GM12878 (cell line): Measurements from ENCODE around the gene LPCAT3. TPM values are rescaled to one million over a fixed set of nuclear protein-coding genes. Genes with fewer than 3 reads are reported as not detected.

Source experiments
- ATF7 ChIP-seq: fragments of 450-650 bp; IDR thresholded peaks from 2 replicates; pipeline ENCODE4 v1.6.1; 2016; ENCODE audit warnings: low read depth, mild to moderate bottlenecking
- BRCA1 ChIP-seq: IDR thresholded peaks from 2 replicates; pipeline ENCODE4 v1.6.1; 2011; ENCODE audit warnings: low read depth, low read length, improper control_type of control experiment
- CHD4 ChIP-seq: fragments of 200-600 bp; sonication (generic); IDR thresholded peaks from 2 replicates; pipeline ENCODE4 v1.6.1; 2016; ENCODE audit warnings: mild to moderate bottlenecking
- EED ChIP-seq: sonication (generic); IDR thresholded peaks from 2 replicates; pipeline ENCODE4 v1.6.1; 2016; ENCODE audit warnings: antibody characterized with exemption, low read depth
- FOS ChIP-seq: IDR thresholded peaks from 3 replicates; pipeline ENCODE4 v1.6.1; 2011; ENCODE audit warnings: borderline replicate concordance; ENCODE audit not compliant: insufficient read length; ENCODE audit errors: extremely low read depth
- FOXK2 ChIP-seq: fragments of 450-650 bp; IDR thresholded peaks from 2 replicates; pipeline ENCODE4 v1.6.1; 2017; ENCODE audit warnings: mild to moderate bottlenecking, moderate library complexity
- FOXM1 ChIP-seq: IDR thresholded peaks from 2 replicates; pipeline ENCODE4 v1.6.1; 2012; ENCODE audit warnings: low read depth, mild to moderate bottlenecking, inconsistent platforms, low read length, moderate library complexity
- GATAD2B ChIP-seq: fragments of 450-650 bp; conservative IDR thresholded peaks from 2 replicates; pipeline ENCODE4 v1.6.1; 2017; ENCODE audit warnings: low read depth, mild to moderate bottlenecking, moderate library complexity
- HDGF ChIP-seq: fragments of 450-650 bp; IDR thresholded peaks from 2 replicates; pipeline ENCODE4 v1.6.1; 2016; ENCODE audit warnings: antibody characterized with exemption
- MEF2A ChIP-seq: IDR thresholded peaks from 2 replicates; pipeline ENCODE4 v1.6.1; 2011; ENCODE audit warnings: low read depth, mild to moderate bottlenecking, low read length, moderate library complexity; ENCODE audit not compliant: insufficient read depth
- MXI1 ChIP-seq: fragments of 150-350 bp; IDR thresholded peaks from 2 replicates; pipeline ENCODE4 v1.6.1; 2011; ENCODE audit warnings: low read depth, mild to moderate bottlenecking, inconsistent platforms, low read length, improper control_type of control experiment
- RAD21 ChIP-seq: IDR thresholded peaks from 2 replicates; pipeline ENCODE4 v1.6.1; 2011; ENCODE audit warnings: mild to moderate bottlenecking, low read depth, low read length, moderate library complexity; ENCODE audit not compliant: insufficient read depth
- RB1 ChIP-seq: fragments of 450-650 bp; formaldehyde crosslinking; IDR thresholded peaks from 2 replicates; pipeline ENCODE4 v1.6.1; 2017; ENCODE audit warnings: mild to moderate bottlenecking, borderline replicate concordance
- SIX5 ChIP-seq: IDR thresholded peaks from 2 replicates; pipeline ENCODE4 v1.6.1; 2011; ENCODE audit warnings: mild to moderate bottlenecking, low read depth, low read length, moderate library complexity; ENCODE audit not compliant: severe bottlenecking
- SMC3 ChIP-seq: IDR thresholded peaks from 2 replicates; pipeline ENCODE4 v1.6.1; 2011; ENCODE audit warnings: low read length, improper control_type of control experiment, borderline replicate concordance
- SRF ChIP-seq, 2 experiments: IDR thresholded peaks; 2 replicates each; pipeline ENCODE4 v1.6.1; 2011; ENCODE audit warnings: low read depth in 2 of 2, low read length in 2 of 2, mild to moderate bottlenecking in 1 of 2, moderate library complexity in 1 of 2
- SUPT20H ChIP-seq: IDR thresholded peaks from 2 replicates; pipeline ENCODE4 v1.6.1; 2011; ENCODE audit warnings: low read depth, mild to moderate bottlenecking, low read length, moderate library complexity, borderline replicate concordance; ENCODE audit not compliant: control insufficient read depth
- ZBED1 ChIP-seq: IDR thresholded peaks from 2 replicates; pipeline ENCODE4 v1.6.1; 2016; ENCODE audit warnings: borderline replicate concordance
- ZNF274 ChIP-seq: IDR thresholded peaks from one replicate; pipeline ENCODE4 v1.8.0; 2011; ENCODE audit not compliant: insufficient read length, insufficient read depth
- ZNF384 ChIP-seq: IDR thresholded peaks from 2 replicates; pipeline ENCODE4 v1.6.1; 2012; ENCODE audit warnings: low read depth, mild to moderate bottlenecking, low read length, improper control_type of control experiment, borderline replicate concordance
- polyA plus RNA-seq, 11 experiments: library from polyadenylated mRNA; depleted of rRNA in 4 of 11; unstranded in 6 of 11; stranded (reverse) in 5 of 11; fragments of >200 nt; fragmentation: Nextera tagmentation in 4 of 11; fragmentation: Illumina TruSeq in 1 of 11; extraction: Ambion mirVana in 4 of 11; extraction: Trizol in 1 of 11; gene quantifications; 1 replicate in 1 of 11; 2 replicates in 10 of 11; pipeline versions ENCODE4 v1.2.1 to v1.2.3, GENCODE V29; 2011 to 2016; ENCODE audit warnings: inconsistent platforms in 2 of 11, missing spikeins in 2 of 11, low read depth in 1 of 11
- total RNA-seq, 4 experiments: library from RNA; depleted of rRNA in 3 of 4; stranded (reverse); fragments of >200 nt in 3 of 4; fragmentation: Illumina TruSeq in 1 of 4; extraction: Trizol in 1 of 4; gene quantifications; 2 replicates each; pipeline versions ENCODE4 v1.2.1 to v1.2.3, GENCODE V29; 2013 to 2021
- TF ChIP-seq, protein P1 (sequence below): fragments of 450-650 bp; conservative IDR thresholded peaks from 2 replicates; pipeline ENCODE4 v1.6.1; 2017; ENCODE audit warnings: mild to moderate bottlenecking, moderate library complexity
- TF ChIP-seq, protein P2 (sequence below): IDR thresholded peaks from 2 replicates; pipeline ENCODE4 v1.6.1; 2011; ENCODE audit warnings: mild to moderate bottlenecking, low read depth, low read length, moderate library complexity; ENCODE audit not compliant: insufficient replicate concordance

The LPCAT3 gene
- total and polyA plus RNA-seq, 10 of the 15 experiments (the other 5 are each of a cell fraction or from before 2014, with no cell fraction given), result 2.6 to 48.3 (median 23.0) TPM

DNA sequence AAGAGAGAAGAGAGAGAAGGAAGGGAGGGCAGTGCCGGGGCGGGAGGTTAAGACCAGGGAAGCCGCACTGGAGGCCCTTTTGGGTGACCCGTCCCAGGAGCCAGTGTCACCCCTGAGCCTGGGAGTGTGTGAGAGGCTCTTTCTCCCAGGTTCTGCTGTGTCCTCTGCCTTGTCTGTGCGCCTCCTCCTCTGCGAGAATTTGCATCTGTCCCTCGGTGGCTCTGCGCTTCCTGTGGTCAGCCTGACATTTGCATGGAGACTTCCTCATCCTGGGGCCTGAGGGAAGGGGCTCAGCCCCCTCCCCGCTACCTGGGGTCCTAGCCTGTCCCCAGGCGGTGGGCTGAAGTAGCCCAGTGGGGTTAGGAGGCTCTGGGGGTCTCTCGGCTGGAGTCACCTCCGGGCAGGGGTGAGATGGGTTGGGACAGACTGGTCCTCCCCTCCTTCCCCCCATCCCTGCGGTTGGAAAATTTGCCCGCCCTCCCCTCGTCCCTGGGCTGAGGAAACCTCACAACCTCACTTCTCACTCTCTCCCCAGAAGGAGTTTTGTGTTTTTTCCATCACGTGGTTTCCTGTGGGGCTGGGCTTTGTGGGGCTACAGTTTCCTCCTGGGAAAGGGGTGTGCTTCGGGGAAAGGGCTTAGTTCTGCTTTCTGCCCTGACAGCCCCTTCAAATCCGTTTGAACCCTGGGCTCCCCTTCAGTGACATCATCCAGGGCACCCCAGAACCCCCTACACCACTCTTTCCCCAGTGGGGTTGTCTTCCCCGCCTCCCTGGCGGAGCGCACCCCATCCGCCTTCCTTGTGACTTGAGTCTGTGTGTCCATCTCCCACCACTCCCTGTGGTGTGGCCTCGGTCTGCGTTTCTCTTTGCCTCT, 64.6 kb downstream of the LPCAT3 start (continued):
- TF ChIP-seq RAD21 (no peak), MEF2A (0 out of 2 replicates have a peak, but pooled peaks have one; percentile 44), ZNF274 (no peak), ZBED1 (peak; percentile 59), EED (peak; percentile 98), ATF7 (peak; percentile 98), ZNF384 (no peak; the same call in 1 of the 2 replicates), SMC3 (peak; percentile 14; the same call in 1 of the 2 replicates), BRCA1 (no peak), MXI1 (no peak; the same call in 1 of the 2 replicates), GATAD2B (peak; percentile 98), HDGF (peak; percentile 85; the same call in 1 of the 2 replicates), SRF (IDR thresholded peaks at IDR 0.05; ENCODE audit: low read depth in 2 of 2, low read length in 2 of 2) (peak in 1 of 2 experiments; percentile 76; a peak in 2 of 4 replicates), RB1 (0 out of 2 replicates have a peak, but pooled peaks have one; percentile 14), FOXK2 (no peak), SIX5 (no peak), FOS (no peak), SUPT20H (no peak), FOXM1 (no peak), CHD4 (no peak)
- TF ChIP-seq, protein P1, sequence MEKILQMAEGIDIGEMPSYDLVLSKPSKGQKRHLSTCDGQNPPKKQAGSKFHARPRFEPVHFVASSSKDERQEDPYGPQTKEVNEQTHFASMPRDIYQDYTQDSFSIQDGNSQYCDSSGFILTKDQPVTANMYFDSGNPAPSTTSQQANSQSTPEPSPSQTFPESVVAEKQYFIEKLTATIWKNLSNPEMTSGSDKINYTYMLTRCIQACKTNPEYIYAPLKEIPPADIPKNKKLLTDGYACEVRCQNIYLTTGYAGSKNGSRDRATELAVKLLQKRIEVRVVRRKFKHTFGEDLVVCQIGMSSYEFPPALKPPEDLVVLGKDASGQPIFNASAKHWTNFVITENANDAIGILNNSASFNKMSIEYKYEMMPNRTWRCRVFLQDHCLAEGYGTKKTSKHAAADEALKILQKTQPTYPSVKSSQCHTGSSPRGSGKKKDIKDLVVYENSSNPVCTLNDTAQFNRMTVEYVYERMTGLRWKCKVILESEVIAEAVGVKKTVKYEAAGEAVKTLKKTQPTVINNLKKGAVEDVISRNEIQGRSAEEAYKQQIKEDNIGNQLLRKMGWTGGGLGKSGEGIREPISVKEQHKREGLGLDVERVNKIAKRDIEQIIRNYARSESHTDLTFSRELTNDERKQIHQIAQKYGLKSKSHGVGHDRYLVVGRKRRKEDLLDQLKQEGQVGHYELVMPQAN, result no peak; the same call in 1 of the 2 replicates
- TF ChIP-seq, protein P2, sequence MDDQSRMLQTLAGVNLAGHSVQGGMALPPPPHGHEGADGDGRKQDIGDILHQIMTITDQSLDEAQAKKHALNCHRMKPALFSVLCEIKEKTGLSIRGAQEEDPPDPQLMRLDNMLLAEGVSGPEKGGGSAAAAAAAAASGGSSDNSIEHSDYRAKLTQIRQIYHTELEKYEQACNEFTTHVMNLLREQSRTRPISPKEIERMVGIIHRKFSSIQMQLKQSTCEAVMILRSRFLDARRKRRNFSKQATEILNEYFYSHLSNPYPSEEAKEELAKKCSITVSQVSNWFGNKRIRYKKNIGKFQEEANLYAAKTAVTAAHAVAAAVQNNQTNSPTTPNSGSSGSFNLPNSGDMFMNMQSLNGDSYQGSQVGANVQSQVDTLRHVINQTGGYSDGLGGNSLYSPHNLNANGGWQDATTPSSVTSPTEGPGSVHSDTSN, result peak; percentile 4
